ENCODE measurements around the gene KLHDC7B.
A peak's percentile ranks its signal among the peaks of the same experiment; 100 is the strongest.
"Not testable (repeated sequence)": the region's sequence is repeated elsewhere in the genome, so short reads cannot be mapped to it uniquely, and the experiment has no call there.

KLHDC7B gene

GRCh38 chr22:50517495-50518260 lies 28.0 kb upstream of the KLHDC7B start:
- DNase-seq, result no peak

- DNase-seq, result no peak
Observed at GRCh38 chr22:50518606-50519005, 27.1 kb upstream of the KLHDC7B start.

GRCh38 chr22:50519151-50519550 lies 26.5 kb upstream of the KLHDC7B start:
- no peak for DNase-seq

- not testable (repeated sequence) for DNase-seq
Observed at GRCh38 chr22:50520184-50520583, 25.5 kb upstream of the KLHDC7B start.

- DNase-seq, result no peak
Observed at GRCh38 chr22:50520826-50521453, 24.8 kb upstream of the KLHDC7B start.

GRCh38 chr22:50521710-50522109 lies 24.0 kb upstream of the KLHDC7B start:
- DNase-seq, result no peak

GRCh38 chr22:50522208-50522805 lies 23.4 kb upstream of the KLHDC7B start:
- DNase-seq, result no peak

GRCh38 chr22:50522806-50523438 lies 22.8 kb upstream of the KLHDC7B start:
- DNase-seq, result no peak

- no peak for DNase-seq
Observed at GRCh38 chr22:50523458-50523805, 22.3 kb upstream of the KLHDC7B start.

- DNase-seq, result no peak
Observed at GRCh38 chr22:50523806-50524675, 21.7 kb upstream of the KLHDC7B start.

GRCh38 chr22:50524676-50525103 lies 21.0 kb upstream of the KLHDC7B start:
- DNase-seq, result no peak

GRCh38 chr22:50525104-50525857 lies 20.4 kb upstream of the KLHDC7B start, which contains the start of gene SCO2:
Gene SCO2, minus strand, starts transcription at chr22:50525598. Its CDS starts 1,187 bp downstream, at chr22:50524411.
- peak; percentile 97 for DNase-seq

GRCh38 chr22:50525858-50526107 lies 19.9 kb upstream of the KLHDC7B start:
- DNase-seq, result no peak

GRCh38 chr22:50526108-50526833 lies 19.4 kb upstream of the KLHDC7B start:
- peak; percentile 89 for DNase-seq

- peak; percentile 56 for DNase-seq
Observed at GRCh38 chr22:50526834-50527801, 18.6 kb upstream of the KLHDC7B start.

GRCh38 chr22:50527921-50528681 lies 17.6 kb upstream of the KLHDC7B start:
- DNase-seq, result no peak

GRCh38 chr22:50528682-50529415 lies 16.9 kb upstream of the KLHDC7B start:
- DNase-seq, result no peak

GRCh38 chr22:50529416-50529896 lies 16.2 kb upstream of the KLHDC7B start:
- DNase-seq, result no peak

Data from CD4-positive, alpha-beta T cell treated with Interleukin-17A for 1 hour (primary cell).